ENCODE measurements around the gene RUVBL1.

RUVBL1 gene

DNA sequence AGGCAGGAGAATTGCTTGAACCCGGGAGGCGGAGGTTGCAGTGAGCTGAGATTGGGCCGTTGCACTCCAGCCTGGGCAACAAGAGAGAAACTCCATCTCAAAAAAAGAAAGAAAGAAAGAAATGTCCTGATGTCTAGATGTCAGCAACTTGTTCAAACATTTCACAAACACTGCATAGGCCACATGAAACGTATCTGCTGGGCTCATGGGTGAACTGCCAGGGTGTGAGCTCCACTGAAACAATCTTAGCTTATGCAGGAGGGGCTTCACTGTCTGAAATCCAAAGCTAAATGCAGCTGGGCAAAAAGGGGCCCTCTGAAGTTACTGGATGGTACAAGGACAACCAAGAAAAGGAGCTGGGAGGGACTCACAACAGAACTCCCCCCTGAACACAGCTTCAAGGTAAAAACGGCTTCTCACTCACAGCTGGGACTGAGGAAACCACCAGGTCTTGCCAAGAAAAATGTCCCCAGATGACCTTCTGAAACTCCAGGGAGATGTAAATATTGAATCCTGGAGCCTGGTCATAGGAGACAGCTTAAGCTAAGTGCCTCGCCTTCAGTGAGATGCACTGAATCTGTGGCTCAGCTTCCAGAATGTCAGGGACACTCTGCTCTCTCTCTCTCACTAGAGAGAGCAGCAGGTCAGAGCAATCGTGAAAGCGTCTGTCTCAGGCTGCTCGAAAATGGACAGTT lies 39.5 kb downstream of the RUVBL1 start:
- DNase-seq (ENCODE audit: low read depth): peak; percentile 77
- no peak overlapping the region for H3K4me3 ChIP-seq (ENCODE audit: low read depth, low read length)
- TF ChIP-seq CTCF (conservative IDR thresholded peaks at IDR 0.05; ENCODE audit: low read depth, low read length): no peak

GRCh38 chr3:128083396-128083795 lies 40.2 kb downstream of the RUVBL1 start:
- DNase-seq (ENCODE audit: low read depth): no peak
- no peak for TF ChIP-seq CTCF (conservative IDR thresholded peaks at IDR 0.05; ENCODE audit: low read depth, low read length)
- no peak overlapping the region for H3K4me3 ChIP-seq (ENCODE audit: low read depth, low read length)

DNA sequence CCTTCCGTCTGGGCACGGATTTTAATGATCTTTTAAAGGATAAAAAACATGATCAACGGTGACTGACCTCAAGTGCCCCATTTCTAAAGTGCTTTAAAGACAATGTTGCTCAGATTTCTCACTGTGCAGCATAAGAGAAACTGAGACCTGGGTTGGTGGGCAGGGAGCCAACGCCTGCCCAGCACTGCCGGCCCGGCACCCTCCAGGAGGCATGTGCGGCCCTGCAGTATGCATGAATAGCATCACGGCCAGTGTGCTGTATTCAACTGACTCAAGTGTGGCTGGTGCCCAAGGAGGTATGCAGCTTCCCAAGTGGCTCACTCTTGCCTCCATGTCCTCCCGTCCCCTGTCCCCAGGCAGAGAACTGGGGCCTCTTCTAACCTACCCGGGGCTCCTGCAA lies 41.1 kb downstream of the RUVBL1 start:
- no peak for DNase-seq (ENCODE audit: low read depth)
- no peak for TF ChIP-seq CTCF (conservative IDR thresholded peaks at IDR 0.05; ENCODE audit: low read depth, low read length)
- H3K4me3 ChIP-seq (ENCODE audit: low read depth, low read length): no peak overlapping the region

GRCh38 chr3:128081846-128082245 lies 41.8 kb downstream of the RUVBL1 start:
- no peak for TF ChIP-seq CTCF (conservative IDR thresholded peaks at IDR 0.05; ENCODE audit: low read depth, low read length)
- DNase-seq (ENCODE audit: low read depth): peak; percentile 60
- no peak overlapping the region for H3K4me3 ChIP-seq (ENCODE audit: low read depth, low read length)

DNA sequence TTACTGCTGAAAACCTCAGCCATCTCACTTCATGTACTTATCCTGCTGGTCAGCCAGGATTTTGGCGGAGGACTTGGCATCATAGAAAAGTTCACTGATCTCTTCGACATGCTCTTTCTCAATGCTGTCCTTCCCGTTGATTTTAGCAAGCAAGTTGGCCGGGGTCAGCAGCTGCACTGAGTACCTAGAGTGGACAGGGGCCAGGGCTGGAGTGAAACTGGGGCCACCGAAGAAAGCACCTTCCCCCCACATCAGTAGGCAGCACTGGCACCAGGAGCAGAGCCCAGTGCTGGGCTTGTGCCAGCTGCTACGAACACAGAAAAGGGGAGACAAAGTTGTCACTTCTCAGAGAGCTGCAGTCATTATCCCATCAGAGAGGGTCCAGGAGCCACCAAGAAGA lies 42.4 kb downstream of the RUVBL1 start:
- TF ChIP-seq CTCF (conservative IDR thresholded peaks at IDR 0.05; ENCODE audit: low read depth, low read length): no peak
- no peak overlapping the region for H3K4me3 ChIP-seq (ENCODE audit: low read depth, low read length)
- no peak for DNase-seq (ENCODE audit: low read depth)

- no peak overlapping the region for H3K4me3 ChIP-seq (ENCODE audit: low read depth, low read length)
- TF ChIP-seq CTCF (conservative IDR thresholded peaks at IDR 0.05; ENCODE audit: low read depth, low read length): no peak
- peak; percentile 95 for DNase-seq (ENCODE audit: low read depth)
Observed at GRCh38 chr3:128080323-128081080, 43.1 kb downstream of the RUVBL1 start.

DNA sequence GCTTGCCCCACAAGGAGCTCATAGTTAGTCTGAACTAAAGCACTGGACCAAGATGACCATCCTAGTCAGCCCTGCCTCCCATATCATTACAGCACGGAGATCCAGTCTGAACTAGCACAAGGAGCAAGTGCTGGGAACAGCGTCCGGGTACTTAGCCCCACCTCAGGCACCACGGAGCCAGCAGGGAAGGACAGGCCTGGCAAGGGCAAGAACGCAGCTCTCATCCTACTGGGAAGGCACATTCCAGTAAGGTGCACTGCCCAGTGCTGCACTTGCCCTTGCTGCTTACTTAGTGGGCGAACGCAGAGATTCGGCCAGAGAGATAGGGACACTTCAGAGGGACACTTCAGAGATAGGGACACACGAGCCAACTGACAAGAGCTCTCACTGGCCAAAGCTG lies 43.8 kb downstream of the RUVBL1 start:
- TF ChIP-seq CTCF (conservative IDR thresholded peaks at IDR 0.05; ENCODE audit: low read depth, low read length): no peak
- DNase-seq (ENCODE audit: low read depth): no peak
- H3K4me3 ChIP-seq (ENCODE audit: low read depth, low read length): no peak overlapping the region
